Activated T-cell treated with anti-CD3 and anti-CD28 coated beads, Interleukin-2, amount 50 U/mL, for 72 hours (primary cell): ENCODE data around the gene CFDP1. TPM values are rescaled to one million over a fixed set of nuclear protein-coding genes. Genes with fewer than 3 reads are reported as not detected.

Experiments
- ATAC-seq, 2 donors: fragments of 150-1000 bp; cut with Tn5 transposase; replicated peaks in 1 of 2; 2 replicates each; pipeline ENCODE4 v1.10.0; 2021; ENCODE audit warnings: moderate library complexity in 2 of 2, mild to moderate bottlenecking in 1 of 2
- DNase-seq, 2 donors: peaks; one replicate each; pipeline ENCODE4 v3.0.0; 2021 to 2022; ENCODE audit warnings: mixed read lengths in 1 of 2
- H3K27ac Mint-ChIP-seq: one replicate; pipeline ENCODE4 v1.8.0; 2022; ENCODE audit warnings: mild to moderate bottlenecking, moderate library complexity, mixed read lengths
- H3K27me3 Mint-ChIP-seq: one replicate; pipeline ENCODE4 v1.8.0; 2022; ENCODE audit warnings: low read depth, mixed read lengths
- H3K36me3 Mint-ChIP-seq, 2 donors: one replicate each; pipeline ENCODE4 v1.8.0; 2022; ENCODE audit warnings: mixed read lengths in 2 of 2, mild to moderate bottlenecking in 1 of 2; ENCODE audit not compliant: insufficient read depth in 2 of 2
- H3K4me1 Mint-ChIP-seq: one replicate; pipeline ENCODE4 v1.8.0; 2022; ENCODE audit warnings: low read depth, mixed read lengths
- H3K4me3 Mint-ChIP-seq, 2 donors: one replicate each; pipeline ENCODE4 v1.8.0; 2022; ENCODE audit warnings: mild to moderate bottlenecking in 2 of 2, mixed read lengths in 2 of 2, moderate library complexity in 2 of 2
- H3K9me3 Mint-ChIP-seq, 2 donors: one replicate each; pipeline ENCODE4 v1.8.0; 2022; ENCODE audit warnings: mixed read lengths in 2 of 2
- total RNA-seq, 2 donors: library from RNA; stranded (reverse); gene quantifications; one replicate each; pipeline ENCODE4 v1.2.3, GENCODE V29; 2022

Gene CFDP1
- total RNA-seq, 2 donors from 2014 or later: 25.7 to 32.1 TPM

DNA sequence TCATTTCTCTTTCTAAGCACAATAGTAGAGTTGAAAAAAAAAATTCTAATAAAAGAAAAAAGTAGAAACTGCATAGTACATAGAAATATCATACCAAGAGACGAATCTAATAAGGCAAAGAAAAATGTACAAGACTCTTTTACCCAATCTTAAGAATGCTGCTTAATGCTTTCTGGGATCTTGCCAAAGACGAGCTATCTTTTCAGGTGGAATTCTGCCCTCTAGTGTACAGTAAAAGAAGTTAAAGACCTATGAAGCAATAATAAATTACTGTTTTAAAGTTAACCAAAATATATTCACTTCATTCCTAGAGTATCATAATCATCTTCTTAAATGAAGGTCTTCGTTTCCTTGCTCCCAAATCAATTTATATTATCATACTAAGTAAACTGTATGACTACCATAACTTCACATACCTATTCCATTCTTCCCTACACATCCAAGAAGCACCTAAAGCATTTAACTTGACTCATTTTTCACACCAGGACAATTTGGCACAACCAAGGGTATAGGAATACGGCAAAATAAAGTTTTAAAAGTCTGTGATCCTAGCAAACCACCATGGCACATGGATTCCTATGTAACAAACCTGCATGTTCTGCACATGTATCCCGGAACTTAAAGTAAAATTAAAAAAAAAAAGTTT is 47.7 kb downstream of the CFDP1 start:
- Mint-ChIP-seq H3K27ac (no peak overlapping the region), H3K9me3 (no peaks in the 10 kb centered on the region), H3K4me1 (peaks cover 23% of the 10 kb centered on the region), H3K4me3 (no peak overlapping the region), H3K36me3 (peaks cover 1 to 6% of the 10 kb centered on the region in 2 donors), H3K27me3 (peaks cover 14% of the 10 kb centered on the region)
- ATAC-seq (peak in 1 of 2 donors; percentile 34), DNase-seq (no peak)

DNA sequence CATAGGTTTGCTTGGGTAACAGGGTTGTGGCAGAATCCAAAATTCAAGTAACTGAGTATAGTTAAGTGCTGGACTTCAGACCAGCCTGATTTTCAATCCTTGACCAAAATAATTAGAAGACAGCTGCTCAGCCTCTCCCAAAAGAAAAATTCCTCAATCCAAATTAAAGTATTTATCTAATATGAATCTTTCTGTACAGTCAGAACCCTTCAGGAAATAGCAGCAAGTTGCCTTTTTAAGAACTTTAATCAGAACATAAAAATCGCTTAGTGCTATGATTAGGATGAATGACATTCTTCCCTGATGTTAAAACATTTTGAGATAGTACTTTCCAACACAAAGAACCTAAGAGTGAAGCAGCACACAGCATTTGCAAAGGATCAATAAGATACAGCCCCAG is 50.2 kb downstream of the CFDP1 start:
- no peak for ATAC-seq
- Mint-ChIP-seq H3K9me3 (no peaks in the 10 kb centered on the region), H3K4me3 (no peak overlapping the region), H3K4me1 (peaks cover 48% of the 10 kb centered on the region), H3K27me3 (peaks cover 21% of the 10 kb centered on the region), H3K36me3 (peaks cover 1 to 12% of the 10 kb centered on the region in 2 donors), H3K27ac (no peak overlapping the region)
- DNase-seq: no peak

DNA sequence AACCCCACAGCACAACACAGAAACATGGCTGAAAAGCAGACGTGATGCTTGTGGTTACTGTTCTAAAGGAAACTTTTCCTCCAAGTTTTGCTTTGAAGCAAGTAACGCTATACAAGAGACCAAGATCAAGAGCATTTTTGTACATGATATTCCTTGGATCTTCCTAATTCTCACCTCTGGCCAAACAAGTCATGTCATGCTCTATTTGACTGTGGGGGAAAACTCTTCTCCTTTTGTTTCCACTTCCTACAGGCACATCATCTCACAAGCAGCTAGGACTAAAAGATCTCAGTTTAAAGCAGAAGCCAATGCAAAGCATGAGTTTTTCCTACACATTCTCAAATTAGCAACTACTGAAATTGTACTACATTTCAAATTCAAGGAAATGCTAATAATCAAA is 50.7 kb downstream of the CFDP1 start:
- H3K9me3 Mint-ChIP-seq: no peaks in the 10 kb centered on the region
- H3K4me1 Mint-ChIP-seq: peaks cover 51% of the 10 kb centered on the region
- H3K4me3 Mint-ChIP-seq: no peak overlapping the region
- ATAC-seq (no peak), DNase-seq (no peak)
- peaks cover 27% of the 10 kb centered on the region for H3K27me3 Mint-ChIP-seq
- H3K27ac Mint-ChIP-seq: no peak overlapping the region
- peaks cover 3 to 16% of the 10 kb centered on the region in 2 donors for H3K36me3 Mint-ChIP-seq

DNA sequence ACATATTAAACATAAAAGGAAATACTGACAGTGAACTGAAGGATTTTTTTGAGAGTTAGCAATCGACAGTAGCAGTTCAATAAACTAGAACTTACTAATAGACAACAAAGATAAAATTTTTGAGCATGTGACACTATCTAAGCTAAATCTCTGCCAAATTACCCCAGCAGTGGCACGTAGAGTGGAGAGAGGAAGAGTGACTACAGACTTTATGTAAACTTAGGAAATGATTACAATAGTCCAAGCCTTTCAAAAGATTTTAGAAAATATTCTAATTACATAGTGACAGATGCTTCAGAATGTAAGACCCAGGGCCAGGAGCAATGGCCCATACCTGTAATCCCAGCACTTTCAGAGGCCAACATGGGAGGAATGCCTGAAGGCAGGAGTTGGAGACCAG is 52.4 kb downstream of the CFDP1 start:
- H3K36me3 Mint-ChIP-seq: peaks cover 3 to 16% of the 10 kb centered on the region in 2 donors
- H3K4me1 Mint-ChIP-seq: peaks cover 51% of the 10 kb centered on the region
- H3K27me3 Mint-ChIP-seq: peaks cover 37% of the 10 kb centered on the region
- H3K9me3 Mint-ChIP-seq: no peaks in the 10 kb centered on the region
- peak overlapping the region; percentile 18 for H3K27ac Mint-ChIP-seq
- no peak for ATAC-seq
- peak overlapping the region in 1 of 2 donors; percentile 73 for H3K4me3 Mint-ChIP-seq
- DNase-seq: no peak

DNA sequence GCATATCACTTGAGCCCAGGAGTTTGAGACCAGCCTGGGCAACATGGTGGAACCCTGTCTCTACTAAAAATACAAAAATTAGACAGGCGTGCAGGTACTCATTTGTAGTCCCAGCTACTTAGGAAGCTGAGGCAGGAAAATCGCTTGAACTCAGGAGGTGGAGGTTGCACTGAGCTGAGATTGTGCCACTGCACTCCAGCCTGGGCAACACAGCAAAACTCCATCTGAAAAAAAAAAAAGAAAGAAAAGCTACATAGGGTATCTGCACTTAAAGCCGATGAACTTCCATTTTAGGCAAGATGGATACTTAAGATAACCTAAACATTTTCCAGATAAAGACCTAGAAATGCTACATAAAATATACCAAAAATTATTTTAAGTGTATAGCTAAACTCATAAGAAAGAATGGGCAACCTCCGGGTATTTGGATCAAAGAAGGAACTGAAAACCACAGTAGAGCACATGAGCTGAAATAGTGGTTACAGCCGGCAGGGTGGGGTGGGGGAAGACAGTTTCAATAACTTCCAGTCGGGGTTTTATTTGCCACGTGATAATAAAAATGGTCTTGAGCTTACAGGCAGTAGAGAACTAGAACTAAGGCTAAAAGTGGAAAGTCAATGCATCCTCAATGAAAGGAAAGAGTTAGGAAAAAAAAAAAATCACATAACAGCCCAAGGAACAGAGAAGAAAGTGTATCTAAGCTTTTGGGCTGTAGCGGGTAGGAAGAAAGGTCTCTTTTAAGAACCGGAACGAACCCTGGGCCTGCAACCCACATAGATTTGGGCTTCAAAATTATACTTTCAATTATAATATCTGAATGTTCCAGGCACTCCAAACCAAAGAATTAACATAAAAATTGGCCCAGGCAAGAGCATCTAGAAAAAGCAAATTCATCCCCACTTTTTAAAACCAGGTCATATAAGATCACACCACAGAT is 53.1 kb downstream of the CFDP1 start:
- peak overlapping the region; percentile 55 to 73 for H3K4me3 Mint-ChIP-seq

DNA sequence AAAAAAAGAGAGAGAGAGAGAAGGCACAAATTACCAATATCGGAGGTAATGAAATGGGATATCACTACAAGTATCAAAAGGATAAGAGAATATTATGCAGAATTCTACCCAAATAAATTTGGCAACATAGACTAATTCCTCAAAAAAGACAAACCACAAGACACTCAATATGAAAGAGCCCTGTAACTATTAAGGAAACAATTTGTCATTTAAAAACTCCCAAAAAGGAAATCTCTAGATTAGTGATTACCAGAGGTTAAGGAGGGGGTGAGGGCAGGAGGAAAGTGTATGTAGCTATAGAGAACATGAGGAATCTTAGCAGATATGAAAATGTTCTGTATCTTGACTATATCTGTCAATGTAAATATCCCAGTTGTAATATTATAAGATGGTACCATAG is 54.0 kb downstream of the CFDP1 start:
- Mint-ChIP-seq H3K9me3 (no peaks in the 10 kb centered on the region), H3K27me3 (peaks cover 37% of the 10 kb centered on the region), H3K36me3 (peaks cover 3 to 20% of the 10 kb centered on the region in 2 donors), H3K4me3 (peak overlapping the region; percentile 36 to 81), H3K4me1 (peaks cover 51% of the 10 kb centered on the region), H3K27ac (peak overlapping the region; percentile 94)
- ATAC-seq: peak; percentile 75 to 90
- peak in 1 of 2 donors; percentile 5 for DNase-seq

More for the DNA sequence above, 53.1 kb downstream of the CFDP1 start:
- peak; percentile 48 to 54 for ATAC-seq
- Mint-ChIP-seq H3K4me1 (peaks cover 51% of the 10 kb centered on the region), H3K27me3 (peaks cover 37% of the 10 kb centered on the region), H3K9me3 (no peaks in the 10 kb centered on the region), H3K36me3 (peaks cover 3 to 17% of the 10 kb centered on the region in 2 donors), H3K27ac (peak overlapping the region; percentile 18)
- DNase-seq: peak; percentile 12 to 23

DNA sequence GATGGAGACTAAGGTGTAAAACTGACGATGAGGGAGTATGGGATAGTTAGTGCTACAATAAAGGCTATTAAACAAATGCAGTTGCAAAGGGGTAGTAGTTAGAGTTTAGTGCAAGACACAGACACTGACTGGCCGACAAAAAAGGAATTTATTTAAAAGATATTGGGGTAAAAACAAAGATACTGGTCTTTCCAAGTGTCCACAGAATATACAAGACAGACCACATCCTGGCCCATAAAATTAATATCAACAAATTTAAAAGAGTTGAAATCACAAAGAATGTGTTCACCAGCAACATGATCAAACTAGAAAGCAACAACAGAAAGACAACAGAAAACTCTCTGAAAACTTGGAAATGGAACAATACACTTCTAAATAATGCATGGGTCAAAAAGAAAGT is 54.7 kb downstream of the CFDP1 start:
- Mint-ChIP-seq H3K4me1 (peaks cover 51% of the 10 kb centered on the region), H3K4me3 (peak overlapping the region in 1 of 2 donors; percentile 81), H3K36me3 (peaks cover 3 to 20% of the 10 kb centered on the region in 2 donors), H3K27me3 (peaks cover 37% of the 10 kb centered on the region), H3K9me3 (no peaks in the 10 kb centered on the region), H3K27ac (no peak overlapping the region)
- ATAC-seq (no peak), DNase-seq (no peak)

DNA sequence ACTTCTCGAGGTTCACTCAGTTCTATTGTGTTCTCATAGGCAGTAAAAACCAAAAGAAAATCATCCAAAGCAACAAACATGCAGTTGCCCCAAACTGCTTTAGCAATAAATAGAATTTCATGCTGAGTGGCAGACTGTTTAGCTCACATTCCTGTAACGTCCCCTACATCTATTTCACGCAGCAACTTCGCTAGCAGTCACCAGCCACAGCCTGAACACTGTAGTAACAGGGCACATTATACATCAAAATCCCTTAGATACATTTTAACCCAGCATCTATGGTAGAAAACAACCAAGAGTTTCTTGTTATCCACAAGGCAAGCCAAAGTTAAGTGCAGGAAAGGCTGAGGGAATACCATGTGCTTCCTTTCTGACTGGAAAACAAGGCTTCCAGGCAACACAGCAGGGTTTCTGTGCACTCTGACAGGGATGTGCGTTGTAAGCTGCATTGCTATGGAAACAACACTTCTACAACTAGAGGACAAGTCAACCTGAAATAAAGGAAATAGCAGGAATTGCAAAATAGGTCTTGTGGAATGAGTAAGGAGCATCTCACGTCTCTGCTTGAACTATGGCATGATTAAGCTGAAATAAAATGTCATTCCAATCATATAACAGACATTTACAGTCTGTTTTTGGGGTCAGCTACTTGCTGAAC is 55.4 kb downstream of the CFDP1 start:
- DNase-seq (no peak), ATAC-seq (peak in 1 of 2 donors; percentile 30)
- H3K9me3 Mint-ChIP-seq: no peaks in the 10 kb centered on the region
- H3K27ac Mint-ChIP-seq: no peak overlapping the region
- peaks cover 3 to 20% of the 10 kb centered on the region in 2 donors for H3K36me3 Mint-ChIP-seq
- H3K27me3 Mint-ChIP-seq: peaks cover 35% of the 10 kb centered on the region
- no peak overlapping the region for H3K4me3 Mint-ChIP-seq
- peaks cover 50% of the 10 kb centered on the region for H3K4me1 Mint-ChIP-seq

DNA sequence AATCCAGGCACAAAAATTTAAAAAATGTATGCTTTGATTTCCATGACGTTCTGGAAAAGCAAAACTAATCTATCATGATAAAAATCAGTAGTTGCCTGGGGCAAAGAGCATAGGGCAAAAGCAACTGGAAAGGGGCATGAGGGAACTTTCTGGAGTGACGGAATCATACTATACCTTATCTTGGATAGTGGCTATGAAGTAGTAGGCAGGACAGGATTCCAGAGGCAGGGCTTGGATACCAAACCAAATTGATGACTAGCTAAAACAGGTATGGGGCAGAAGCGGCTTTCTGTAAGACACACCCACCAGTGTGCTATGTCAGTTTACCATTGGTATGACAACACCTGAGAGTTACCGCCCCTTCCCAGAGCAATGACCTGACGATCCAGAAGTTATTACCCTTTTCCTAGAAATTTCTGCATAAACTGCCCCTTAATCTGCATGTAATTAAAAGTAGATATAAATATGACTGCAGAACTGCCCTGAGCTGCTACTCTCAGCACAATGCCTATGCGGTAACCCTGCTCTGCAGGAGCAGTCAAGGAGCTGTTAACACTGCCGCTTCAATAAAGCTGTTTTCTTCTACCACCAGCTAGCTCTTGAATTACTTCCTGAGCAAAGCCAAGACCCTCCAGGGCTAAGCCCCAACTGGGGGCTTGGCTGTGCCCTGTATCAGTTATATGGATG is 56.7 kb downstream of the CFDP1 start:
- ATAC-seq (no peak), DNase-seq (no peak)
- H3K4me3 Mint-ChIP-seq: no peak overlapping the region
- H3K4me1 Mint-ChIP-seq: peaks cover 38% of the 10 kb centered on the region
- H3K9me3 Mint-ChIP-seq: no peaks in the 10 kb centered on the region
- H3K36me3 Mint-ChIP-seq: peaks cover 3 to 20% of the 10 kb centered on the region in 2 donors
- H3K27ac Mint-ChIP-seq: no peak overlapping the region
- H3K27me3 Mint-ChIP-seq: peaks cover 27% of the 10 kb centered on the region

DNA sequence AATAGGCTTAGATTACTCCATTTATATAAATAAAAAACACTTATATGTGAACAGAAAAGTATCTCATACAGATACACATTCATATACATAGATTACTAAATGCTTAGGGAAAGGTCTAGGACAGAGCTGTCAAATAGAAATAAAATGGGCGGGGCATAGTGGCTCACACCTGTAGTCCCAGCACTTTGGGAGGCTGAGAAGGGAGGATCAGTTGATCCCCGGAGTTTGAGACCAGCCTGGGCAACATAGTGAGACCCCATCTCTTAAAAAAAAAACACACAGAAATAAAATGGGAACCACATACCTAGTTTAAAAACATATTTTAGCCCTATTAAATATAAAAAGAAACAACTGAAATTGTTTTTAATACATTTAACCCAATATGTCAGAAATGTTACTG is 58.9 kb downstream of the CFDP1 start:
- DNase-seq: no peak
- no peak overlapping the region for H3K27ac Mint-ChIP-seq
- peaks cover 22% of the 10 kb centered on the region for H3K27me3 Mint-ChIP-seq
- no peak for ATAC-seq
- H3K4me3 Mint-ChIP-seq: no peak overlapping the region
- peaks cover 1 to 14% of the 10 kb centered on the region in 2 donors for H3K36me3 Mint-ChIP-seq
- H3K9me3 Mint-ChIP-seq: no peaks in the 10 kb centered on the region
- H3K4me1 Mint-ChIP-seq: peaks cover 15% of the 10 kb centered on the region

DNA sequence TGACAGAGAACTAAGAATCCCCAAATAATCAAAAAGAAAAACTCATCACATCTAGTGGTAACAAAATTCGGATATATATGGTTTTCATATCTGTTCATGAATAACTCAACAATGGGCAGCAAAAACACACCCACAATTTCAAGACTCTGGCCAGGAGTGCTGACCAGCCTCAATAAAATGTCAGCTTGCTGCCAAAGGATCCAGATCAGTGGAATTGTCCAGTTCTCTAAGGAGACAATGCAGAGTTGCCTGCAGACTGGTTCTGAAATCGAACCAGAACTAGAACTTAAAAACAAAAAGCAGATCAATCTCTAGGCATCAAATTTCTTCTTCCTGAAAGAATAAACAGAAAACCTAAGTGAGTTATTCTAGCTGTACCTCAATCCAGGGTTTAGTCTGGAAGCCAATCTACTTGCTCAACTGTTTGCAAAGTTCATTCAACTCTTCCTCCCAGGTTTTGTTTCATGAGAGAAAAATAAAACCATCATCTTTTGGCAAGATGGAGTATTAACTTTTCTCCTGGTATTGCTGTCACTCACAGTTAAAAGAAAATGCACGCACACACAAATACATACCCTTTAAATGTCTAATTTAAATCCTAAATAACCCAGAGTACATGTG is 61.0 kb downstream of the CFDP1 start:
- ATAC-seq: no peak
- Mint-ChIP-seq H3K9me3 (no peaks in the 10 kb centered on the region), H3K4me3 (no peak overlapping the region), H3K4me1 (no peaks in the 10 kb centered on the region), H3K27me3 (peaks cover 7% of the 10 kb centered on the region), H3K27ac (no peak overlapping the region), H3K36me3 (peaks cover 0 to 4% of the 10 kb centered on the region in 2 donors)
- DNase-seq: no peak

DNA sequence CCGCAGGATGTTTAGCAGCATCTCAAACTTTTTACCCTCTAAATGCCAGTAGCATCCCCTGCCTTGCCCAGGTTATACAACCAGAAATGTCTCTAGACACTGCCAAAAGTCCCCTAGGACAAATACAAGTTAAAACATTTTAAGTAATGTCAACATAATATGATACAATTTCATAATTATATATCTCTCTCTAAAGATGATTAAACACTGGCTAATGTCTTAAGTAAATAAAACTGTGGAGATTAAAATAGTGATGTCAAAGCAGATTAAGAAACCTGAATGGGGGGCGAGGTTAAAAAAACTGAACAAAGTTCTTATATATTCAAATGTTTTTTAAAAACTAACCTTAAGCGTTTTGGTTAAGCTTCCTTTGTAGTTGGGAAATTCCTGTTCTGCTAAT is 62.1 kb downstream of the CFDP1 start:
- peaks cover 0 to 7% of the 10 kb centered on the region in 2 donors for H3K36me3 Mint-ChIP-seq
- H3K27me3 Mint-ChIP-seq: no peaks in the 10 kb centered on the region
- no peak for ATAC-seq
- no peak overlapping the region for H3K4me3 Mint-ChIP-seq
- DNase-seq: no peak
- H3K4me1 Mint-ChIP-seq: no peaks in the 10 kb centered on the region
- H3K27ac Mint-ChIP-seq: no peak overlapping the region
- no peaks in the 10 kb centered on the region for H3K9me3 Mint-ChIP-seq
